GM19239 (cell line): ENCODE data around the gene ADORA1.

Source experiments
- DNase-seq: peaks from one replicate; pipeline ENCODE4 v3.0.0; 2011; ENCODE audit warnings: low spot score; ENCODE audit not compliant: insufficient read length
- FAIRE-seq: peaks from 2 replicates; lab custom pipeline; 2011; peaks lifted over from hg19 to GRCh38; lab: Jason Lieb, UNC

Gene ADORA1

DNA sequence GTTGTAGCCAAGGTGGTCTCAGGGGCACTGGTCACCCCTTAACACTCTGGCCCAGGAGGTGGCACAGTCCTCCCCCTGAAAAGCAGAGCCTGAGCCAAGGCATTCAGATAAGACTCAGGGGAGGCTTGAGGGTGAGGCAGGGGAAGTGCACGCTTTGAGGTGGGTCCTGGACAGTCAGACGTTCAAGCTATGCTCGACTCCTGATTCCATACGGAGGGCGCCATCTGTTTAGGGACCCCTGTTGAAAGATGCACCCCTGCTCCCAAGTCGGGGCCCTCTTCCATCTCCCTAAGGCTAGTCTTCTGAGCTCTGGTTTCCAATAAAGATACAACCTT is 71.9 kb downstream of the ADORA1 start:
- FAIRE-seq, result no peak
- DNase-seq, result no peak

GRCh38 chr1:203199816-203200571 is 72.5 kb downstream of the ADORA1 start:
- DNase-seq (no peak), FAIRE-seq (no peak)

GRCh38 chr1:203200916-203201315 is 73.4 kb downstream of the ADORA1 start:
- no peak for FAIRE-seq
- no peak for DNase-seq

DNA sequence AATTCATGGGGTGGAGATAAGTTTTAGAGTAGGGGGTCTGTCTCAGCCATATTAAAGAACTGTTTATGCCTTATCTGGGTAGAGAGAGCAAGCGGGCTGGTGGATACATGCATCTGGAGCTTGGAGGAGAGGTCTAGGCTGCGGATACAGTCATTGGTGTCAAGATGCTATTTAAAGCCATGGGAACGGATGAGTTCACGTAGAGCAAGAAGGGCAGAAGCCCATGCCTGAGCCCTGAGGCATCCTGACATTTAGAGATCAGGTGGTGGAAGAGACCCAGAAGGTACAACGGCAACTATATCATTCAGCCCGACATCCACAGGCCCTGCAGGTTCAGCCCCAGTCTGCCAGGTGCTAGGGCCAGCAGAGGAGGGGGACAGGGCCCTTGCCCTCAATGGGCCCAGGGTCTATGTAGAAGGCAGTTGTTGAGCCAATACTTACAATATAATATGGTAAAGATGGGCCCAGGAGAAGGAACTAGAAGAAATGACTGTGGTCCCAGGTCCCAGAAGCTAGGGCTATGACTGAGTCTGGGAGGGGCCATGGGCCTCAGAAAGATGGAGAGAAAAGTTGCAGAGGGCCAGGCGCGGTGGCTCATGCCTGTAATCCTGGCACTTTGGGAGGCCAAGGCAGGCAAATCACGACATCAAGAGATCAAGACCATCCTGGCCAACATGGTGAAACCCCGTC is 74.1 kb downstream of the ADORA1 start:
- no peak for DNase-seq
- no peak for FAIRE-seq

GRCh38 chr1:203202431-203203245 is 75.1 kb downstream of the ADORA1 start:
- FAIRE-seq (no peak), DNase-seq (no peak)

- FAIRE-seq (no peak), DNase-seq (no peak)
Measured at GRCh38 chr1:203204756-203205155, 77.2 kb downstream of the ADORA1 start.

DNA sequence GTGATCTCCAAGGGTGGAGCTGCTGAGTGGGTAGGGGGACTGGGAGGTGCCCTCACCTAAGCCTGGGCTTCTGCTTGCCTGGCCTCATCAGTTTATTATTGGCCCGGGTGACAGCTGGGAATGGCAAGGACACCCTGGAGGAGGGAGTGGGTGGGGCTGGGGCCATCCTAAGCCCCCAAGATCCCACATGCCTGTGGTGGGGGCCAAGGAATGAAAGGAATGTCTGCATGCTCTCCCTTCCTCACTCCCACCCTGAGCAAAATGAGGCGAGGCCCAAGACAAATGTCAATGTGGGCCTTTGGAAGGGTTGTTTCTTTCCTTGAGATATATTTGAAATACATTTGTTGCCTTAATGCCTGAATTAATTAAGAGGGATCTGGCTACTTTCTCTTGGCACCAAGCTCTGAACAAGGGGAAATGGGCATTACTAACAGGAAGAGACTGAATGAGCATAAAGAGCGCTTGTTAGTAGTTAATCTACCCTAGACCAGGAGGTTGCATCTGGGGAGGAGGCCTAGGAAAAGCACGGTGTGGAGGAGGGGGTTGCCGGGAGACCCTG is 78.7 kb downstream of the ADORA1 start:
- FAIRE-seq (no peak), DNase-seq (no peak)

- FAIRE-seq (no peak), DNase-seq (no peak)
Measured at GRCh38 chr1:203207751-203208150, 80.2 kb downstream of the ADORA1 start.

DNA sequence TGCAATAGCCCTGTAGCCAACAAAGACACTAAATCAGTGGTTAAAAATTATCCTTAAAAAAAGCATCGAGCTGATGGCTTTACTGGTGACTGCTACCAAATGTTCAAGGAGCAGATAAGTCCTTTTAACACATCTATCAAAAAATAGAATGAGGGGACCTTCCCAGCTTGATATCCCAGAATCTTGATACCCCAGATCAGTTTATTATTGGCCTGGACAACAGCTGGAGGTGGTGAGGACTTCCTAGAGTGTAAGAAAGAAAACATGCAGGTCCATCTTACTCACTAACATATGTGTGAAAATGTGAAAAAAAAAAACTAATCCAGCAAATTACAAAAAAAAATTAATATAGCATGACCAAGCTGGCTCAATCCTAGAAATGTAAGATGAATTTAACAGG is 80.7 kb downstream of the ADORA1 start:
- FAIRE-seq, result no peak
- DNase-seq, result no peak

GRCh38 chr1:203210350-203210749 is 82.8 kb downstream of the ADORA1 start:
- DNase-seq (no peak), FAIRE-seq (no peak)

- FAIRE-seq (no peak), DNase-seq (no peak)
Measured at GRCh38 chr1:203210988-203211387, 83.5 kb downstream of the ADORA1 start.

- FAIRE-seq (no peak), DNase-seq (no peak)
Measured at GRCh38 chr1:203211812-203212211, 84.3 kb downstream of the ADORA1 start.

GRCh38 chr1:203213126-203213525 is 85.6 kb downstream of the ADORA1 start:
- FAIRE-seq (no peak), DNase-seq (no peak)

DNA sequence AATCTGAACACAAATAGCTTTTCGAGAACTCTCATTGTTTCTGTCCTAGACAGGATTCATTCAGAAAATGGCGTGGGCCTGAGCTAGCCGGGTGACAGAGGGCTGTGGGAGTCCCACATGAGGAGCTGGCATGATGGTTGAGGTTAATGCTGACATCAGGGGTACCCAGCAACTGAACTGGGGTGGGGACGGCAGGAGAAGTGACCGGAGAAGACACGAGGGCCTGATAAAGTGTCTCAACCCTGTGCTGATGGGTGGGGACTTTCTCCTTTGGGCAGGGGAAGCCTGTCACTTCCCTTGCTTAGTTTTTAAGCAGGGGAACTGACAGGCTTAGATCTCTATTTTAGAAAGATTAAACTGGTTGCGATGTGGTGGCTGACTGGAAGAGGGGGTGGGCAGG is 87.3 kb downstream of the ADORA1 start:
- FAIRE-seq (no peak), DNase-seq (no peak)

- no peak for FAIRE-seq
- no peak for DNase-seq
Measured at GRCh38 chr1:203215573-203215972, 88.0 kb downstream of the ADORA1 start.

DNA sequence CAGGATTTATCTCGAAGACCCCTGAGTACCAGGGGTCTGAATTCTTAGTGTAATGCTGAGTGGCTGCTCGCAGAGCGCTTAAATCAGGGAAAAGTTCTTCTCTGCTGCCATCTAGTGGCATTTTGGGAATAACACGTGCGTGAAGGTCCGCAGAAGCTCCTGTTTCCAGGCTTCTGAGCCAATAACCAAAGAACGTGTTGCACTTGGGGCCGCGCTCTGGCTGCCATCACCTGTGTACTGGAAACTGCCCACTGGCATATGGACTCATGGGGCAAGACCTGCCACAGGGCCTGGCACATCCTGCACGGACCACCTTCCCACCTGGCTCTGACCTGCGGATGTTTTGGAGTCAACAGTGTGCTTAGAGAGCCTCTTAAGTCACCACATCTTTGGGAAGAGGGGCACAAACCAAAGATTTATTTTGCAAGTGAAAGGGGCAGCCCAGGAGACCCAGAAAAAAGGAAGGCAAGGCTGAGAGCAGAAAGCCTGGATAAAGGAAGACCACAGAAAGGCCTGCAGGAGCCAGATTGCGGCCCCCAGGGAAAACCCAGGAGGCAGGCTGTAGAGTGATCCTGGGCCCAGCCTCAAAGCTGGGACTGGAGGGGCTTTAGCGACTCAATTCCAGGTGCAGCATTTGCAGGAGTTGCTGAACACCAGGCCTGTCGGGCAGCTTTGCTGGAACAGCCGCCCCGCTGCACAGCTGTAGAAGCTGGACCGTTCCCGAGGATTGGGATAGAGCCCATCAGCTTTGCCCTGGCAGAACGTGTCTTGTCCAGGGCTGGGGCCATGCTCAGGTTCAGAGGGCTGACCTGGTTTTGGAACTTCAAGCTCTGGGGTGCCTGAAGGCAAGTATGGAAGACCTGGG is 89.0 kb downstream of the ADORA1 start:
- DNase-seq, result peak; percentile 69
- peak; percentile 85 for FAIRE-seq
